ENCODE data around the gene MBNL1.
"Not testable (repeated sequence)": the region's sequence is repeated elsewhere in the genome, so short reads cannot be mapped to it uniquely, and the experiment has no call there.

The MBNL1 gene

GRCh38 chr3:152360966-152361365, 92.2 kb downstream of the MBNL1 start:
- no peak overlapping the region for H3K4me3 ChIP-seq
- H3K9me3 ChIP-seq = no peaks in the 10 kb centered on the region
- peak overlapping the region in 1 of 2 donors; percentile 5 for H3K27ac ChIP-seq
- DNase-seq = no peak
- peaks cover 0 to 100% (median 38%) of the 10 kb centered on the region in 4 donors for H3K4me1 ChIP-seq
- intact Hi-C loops (cut with DNase I; ENCODE audit: low total_unique reads) = no loop called here
- H3K27me3 ChIP-seq = no peaks in the 10 kb centered on the region
- H3K36me3 ChIP-seq = no peaks in the 10 kb centered on the region
- TF ChIP-seq CTCF (IDR thresholded peaks at IDR 0.05) = no peak

- H3K9me3 ChIP-seq = no peaks in the 10 kb centered on the region
- intact Hi-C loops (cut with DNase I; ENCODE audit: low total_unique reads) = no loop called here
- H3K4me3 ChIP-seq = no peak overlapping the region
- TF ChIP-seq CTCF (IDR thresholded peaks at IDR 0.05) = no peak
- peaks cover 0 to 96% (median 34%) of the 10 kb centered on the region in 4 donors for H3K4me1 ChIP-seq
- no peak for DNase-seq
- no peaks in the 10 kb centered on the region for H3K36me3 ChIP-seq
- peak overlapping the region; percentile 16 to 17 for H3K27ac ChIP-seq
- H3K27me3 ChIP-seq = no peaks in the 10 kb centered on the region
These were observed 93.4 kb downstream of the MBNL1 start for GRCh38 chr3:152362086-152362485.

- Histone ChIP-seq H3K4me3 (no peak overlapping the region), H3K36me3 (no peaks in the 10 kb centered on the region), H3K27ac (peak overlapping the region; percentile 41 to 60), H3K4me1 (peaks cover 0 to 87% (median 29%) of the 10 kb centered on the region in 4 donors), H3K27me3 (no peaks in the 10 kb centered on the region), H3K9me3 (no peaks in the 10 kb centered on the region)
- no peak for DNase-seq
- TF ChIP-seq CTCF (IDR thresholded peaks at IDR 0.05) = no peak
- intact Hi-C loops (cut with DNase I; ENCODE audit: low total_unique reads) = no loop called here
These were observed 95.5 kb downstream of the MBNL1 start for GRCh38 chr3:152364237-152364636.

GRCh38 chr3:152365126-152365525, 96.4 kb downstream of the MBNL1 start:
- no peak overlapping the region for H3K4me3 ChIP-seq

GRCh38 chr3:152365766-152366593, 97.3 kb downstream of the MBNL1 start:
- Histone ChIP-seq H3K36me3 (no peaks in the 10 kb centered on the region), H3K9me3 (no peaks in the 10 kb centered on the region), H3K4me3 (no peak overlapping the region), H3K27ac (peak overlapping the region; percentile 41 to 60), H3K4me1 (peaks cover 0 to 87% (median 28%) of the 10 kb centered on the region in 4 donors), H3K27me3 (no peaks in the 10 kb centered on the region)
- intact Hi-C loops (cut with DNase I; ENCODE audit: low total_unique reads) = no loop called here
- TF ChIP-seq CTCF (IDR thresholded peaks at IDR 0.05) = no peak
- DNase-seq = no peak

More at GRCh38 chr3:152365126-152365525, 96.4 kb downstream of the MBNL1 start:
- intact Hi-C loops (cut with DNase I; ENCODE audit: low total_unique reads) = no loop called here
- no peak for TF ChIP-seq CTCF (IDR thresholded peaks at IDR 0.05)
- no peaks in the 10 kb centered on the region for H3K9me3 ChIP-seq
- no peak for DNase-seq
- peaks cover 0 to 87% (median 26%) of the 10 kb centered on the region in 4 donors for H3K4me1 ChIP-seq
- H3K36me3 ChIP-seq = no peaks in the 10 kb centered on the region
- H3K27ac ChIP-seq = peak overlapping the region; percentile 41 to 60
- H3K27me3 ChIP-seq = no peaks in the 10 kb centered on the region

- peaks cover 0 to 87% (median 31%) of the 10 kb centered on the region in 4 donors for H3K4me1 ChIP-seq
- H3K27ac ChIP-seq; H3K27me3 ChIP-seq; H3K9me3 ChIP-seq; intact Hi-C loops (cut with DNase I; ENCODE audit: low total_unique reads); H3K4me3 ChIP-seq; H3K36me3 ChIP-seq; DNase-seq: not testable (repeated sequence)
These were observed 98.5 kb downstream of the MBNL1 start for GRCh38 chr3:152367192-152367591.

GRCh38 chr3:152372633-152373032, 103.9 kb downstream of the MBNL1 start:
- H3K4me1 ChIP-seq = peaks cover 0 to 97% (median 32%) of the 10 kb centered on the region in 4 donors
- H3K9me3 ChIP-seq; DNase-seq; H3K4me3 ChIP-seq; H3K27me3 ChIP-seq; intact Hi-C loops (cut with DNase I; ENCODE audit: low total_unique reads); H3K36me3 ChIP-seq: not testable (repeated sequence)
- peak overlapping the region; percentile 2 to 87 for H3K27ac ChIP-seq
